ENCODE results near the gene TBX1. TPM values are rescaled to one million over a fixed set of nuclear protein-coding genes. Genes with fewer than 3 reads are reported as not detected.
"Not testable (repeated sequence)": the region's sequence is repeated elsewhere in the genome, so short reads cannot be mapped to it uniquely, and the experiment has no call there.

The TBX1 gene
- total RNA-seq, 2 experiments from 2014 or later = not detected

GRCh38 chr22:19772422-19772672 is 11.8 kb downstream of the TBX1 start:
- no peak overlapping the region for H3K27ac Mint-ChIP-seq
- peaks cover 53% of the 10 kb centered on the region for H3K27me3 Mint-ChIP-seq
- intact Hi-C loops (cut with DNase I, micrococcal nuclease) = no loop called here
- ChIA-PET CTCF (interaction anchor here (1.0 kb wide), 1 partner anchor 138 kb away, joined by 3 read pairs; no protein-coding TSS in a partner anchor), POLR2A (no interaction called here)
- no peaks in the 10 kb centered on the region for H3K9me3 Mint-ChIP-seq (ENCODE audit: low read depth)
- no peaks in the 10 kb centered on the region for H3K36me3 Mint-ChIP-seq (ENCODE audit: low read depth)
- H3K4me1 Mint-ChIP-seq = peaks cover 9% of the 10 kb centered on the region
- ATAC-seq = no peak
- no peak overlapping the region for H3K4me3 Mint-ChIP-seq
- DNase-seq = no peak

DNA sequence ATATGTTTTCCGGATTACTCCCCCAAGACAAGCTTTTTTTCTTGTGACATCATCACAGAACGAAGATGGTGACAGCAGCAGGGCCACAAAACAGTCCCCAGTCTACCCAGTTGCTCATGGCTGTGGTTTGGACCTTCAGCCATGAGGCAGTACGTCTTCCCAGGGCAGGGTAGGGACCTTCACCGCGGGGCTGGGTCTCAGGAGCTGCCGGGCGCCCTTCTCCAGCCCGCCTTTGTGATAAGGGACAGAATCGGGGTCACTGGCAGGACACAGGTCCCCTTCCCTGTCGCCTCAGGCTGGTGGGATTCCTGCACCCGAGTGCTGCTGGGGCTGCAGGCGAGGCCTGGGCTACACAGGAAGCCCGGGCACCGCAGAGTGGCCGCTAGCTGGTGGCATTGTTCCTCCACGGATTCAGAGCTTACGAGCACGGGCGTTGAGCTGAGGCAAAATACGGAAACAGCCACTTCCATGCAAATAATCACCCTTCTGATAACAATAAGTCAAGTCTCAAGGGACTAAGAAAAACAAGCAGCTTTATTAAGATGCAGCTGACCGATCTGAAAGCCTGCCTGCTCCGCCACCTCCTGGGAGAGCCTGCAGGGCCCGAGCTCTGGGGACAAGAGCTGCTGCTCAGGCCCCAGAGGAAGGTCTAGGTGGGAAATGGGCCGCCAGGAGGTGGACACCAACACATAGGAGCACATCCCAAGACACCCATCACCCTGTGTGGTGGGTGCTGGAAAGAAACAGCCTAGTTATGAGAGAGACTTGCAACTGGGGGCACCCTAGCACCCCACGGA is 12.3 kb downstream of the TBX1 start:
- ChIA-PET POLR2A (no interaction called here), CTCF (interaction anchor here (0.5 to 1.0 kb wide), 3 partner anchors 37 to 271 kb away, joined by 3 to 5 read pairs (median 4); no protein-coding TSS in a partner anchor)
- H3K27me3 Mint-ChIP-seq = peaks cover 48% of the 10 kb centered on the region
- no peaks in the 10 kb centered on the region for H3K9me3 Mint-ChIP-seq (ENCODE audit: low read depth)
- ATAC-seq (no peak), DNase-seq (no peak)
- no peak overlapping the region for H3K27ac Mint-ChIP-seq
- H3K4me1 Mint-ChIP-seq = peaks cover 6% of the 10 kb centered on the region
- intact Hi-C loops (cut with DNase I, micrococcal nuclease) = no loop called here
- no peaks in the 10 kb centered on the region for H3K36me3 Mint-ChIP-seq (ENCODE audit: low read depth)
- no peak overlapping the region for H3K4me3 Mint-ChIP-seq

- peaks cover 41% of the 10 kb centered on the region for H3K27me3 Mint-ChIP-seq
- intact Hi-C loops (cut with DNase I, micrococcal nuclease) = no loop called here
These were observed 13.0 kb downstream of the TBX1 start for GRCh38 chr22:19773470-19774040.

GRCh38 chr22:19774628-19775027 is 14.1 kb downstream of the TBX1 start:
- Mint-ChIP-seq H3K4me3 (no peak overlapping the region), H3K36me3 (ENCODE audit: low read depth) (no peaks in the 10 kb centered on the region), H3K4me1 (peaks cover 6% of the 10 kb centered on the region), H3K27me3 (peaks cover 35% of the 10 kb centered on the region), H3K27ac (no peak overlapping the region), H3K9me3 (ENCODE audit: low read depth) (no peaks in the 10 kb centered on the region)
- no peak for DNase-seq
- intact Hi-C loops (cut with DNase I, micrococcal nuclease) = no loop called here
- ChIA-PET POLR2A (no interaction called here), CTCF (no interaction called here)
- ATAC-seq = no peak

More at GRCh38 chr22:19773470-19774040, 13.0 kb downstream of the TBX1 start:
- CTCF ChIA-PET = interaction anchor here (0.5 to 0.9 kb wide), 2 partner anchors 36 to 272 kb away, joined by 4 to 5 read pairs; no protein-coding TSS in a partner anchor
- H3K9me3 Mint-ChIP-seq (ENCODE audit: low read depth) = no peaks in the 10 kb centered on the region
- no peak overlapping the region for H3K27ac Mint-ChIP-seq
- DNase-seq = no peak
- no peak overlapping the region for H3K4me3 Mint-ChIP-seq
- POLR2A ChIA-PET = no interaction called here
- H3K4me1 Mint-ChIP-seq = peaks cover 6% of the 10 kb centered on the region
- H3K36me3 Mint-ChIP-seq (ENCODE audit: low read depth) = no peaks in the 10 kb centered on the region
- no peak for ATAC-seq

DNA sequence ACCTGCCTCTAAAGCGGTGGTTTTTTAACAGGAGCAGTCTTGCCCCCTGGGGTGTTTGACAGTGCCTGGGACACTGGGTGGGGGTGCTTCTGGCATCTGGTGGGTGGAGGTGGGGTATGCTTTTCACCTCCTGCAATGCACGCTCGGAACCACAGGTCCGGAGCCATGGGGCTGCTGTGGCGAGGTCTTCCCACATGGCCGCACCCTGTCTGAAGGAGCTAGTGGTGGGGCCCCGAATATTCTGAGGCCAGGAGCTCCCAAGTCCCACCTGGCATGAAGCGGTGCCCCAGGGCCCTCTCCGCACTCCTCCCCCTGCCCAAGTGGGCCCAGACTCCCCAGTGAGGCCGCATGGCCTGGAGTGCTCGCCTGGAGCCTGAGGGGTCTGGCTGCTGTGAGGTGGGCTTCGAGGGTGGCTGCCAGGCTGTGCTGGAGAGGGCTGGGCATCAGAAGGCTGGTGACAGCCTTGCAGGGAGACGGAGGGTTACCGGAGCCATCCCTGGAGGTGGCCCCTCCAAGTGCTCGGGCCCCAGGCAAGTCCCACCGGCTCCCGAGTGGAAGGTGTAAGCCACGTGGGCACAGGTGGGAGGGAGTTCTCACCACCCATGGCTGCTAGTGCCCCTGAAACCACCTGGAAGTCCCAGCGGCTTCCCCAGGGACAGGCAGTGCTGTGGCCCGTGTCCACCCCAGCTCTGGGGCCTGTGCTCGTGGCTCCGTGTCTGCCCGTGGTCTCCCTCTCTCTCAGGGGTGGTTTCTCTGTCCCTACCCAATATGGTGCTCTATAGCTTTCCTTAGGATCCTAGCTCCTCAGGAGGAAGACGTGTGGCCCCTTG is 15.1 kb downstream of the TBX1 start:
- Mint-ChIP-seq H3K9me3 (ENCODE audit: low read depth) (no peaks in the 10 kb centered on the region), H3K27me3 (peaks cover 31% of the 10 kb centered on the region)

GRCh38 chr22:19776433-19777031 is 16.0 kb downstream of the TBX1 start:
- Mint-ChIP-seq H3K4me3 (no peak overlapping the region), H3K36me3 (ENCODE audit: low read depth) (no peaks in the 10 kb centered on the region), H3K27me3 (peaks cover 31% of the 10 kb centered on the region), H3K9me3 (ENCODE audit: low read depth) (no peaks in the 10 kb centered on the region), H3K27ac (no peak overlapping the region), H3K4me1 (peaks cover 8% of the 10 kb centered on the region)
- ChIA-PET CTCF (no interaction called here), POLR2A (no interaction called here)
- DNase-seq = no peak
- ATAC-seq = peak; percentile 60
- intact Hi-C loops (cut with DNase I, micrococcal nuclease) = no loop called here

More for the DNA sequence above, 15.1 kb downstream of the TBX1 start:
- ChIA-PET POLR2A (no interaction called here), CTCF (no interaction called here)
- no peak overlapping the region for H3K27ac Mint-ChIP-seq
- no peak for DNase-seq
- intact Hi-C loops (cut with DNase I, micrococcal nuclease) = no loop called here
- ATAC-seq = no peak
- H3K4me1 Mint-ChIP-seq = peaks cover 8% of the 10 kb centered on the region
- H3K36me3 Mint-ChIP-seq (ENCODE audit: low read depth) = no peaks in the 10 kb centered on the region
- no peak overlapping the region for H3K4me3 Mint-ChIP-seq

DNA sequence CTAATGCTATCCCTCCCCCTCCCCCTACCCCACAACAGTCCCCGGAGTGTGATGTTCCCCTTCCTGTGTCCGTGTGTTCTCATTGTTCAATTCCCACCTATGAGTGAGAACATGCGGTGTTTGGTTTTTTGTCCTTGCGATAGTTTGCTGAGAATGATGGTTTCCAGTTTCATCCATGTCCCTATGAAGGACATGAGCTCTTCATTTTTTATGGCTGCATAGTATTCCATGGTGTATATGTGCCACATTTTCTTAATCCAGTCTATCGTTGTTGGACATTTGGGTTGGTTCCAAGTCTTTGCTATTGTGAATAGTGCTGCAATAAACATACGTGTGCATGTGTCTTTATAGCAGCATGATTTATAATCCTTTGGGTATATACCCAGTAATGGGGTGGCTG is 16.6 kb downstream of the TBX1 start:
- POLR2A ChIA-PET = not testable (repeated sequence)

DNA sequence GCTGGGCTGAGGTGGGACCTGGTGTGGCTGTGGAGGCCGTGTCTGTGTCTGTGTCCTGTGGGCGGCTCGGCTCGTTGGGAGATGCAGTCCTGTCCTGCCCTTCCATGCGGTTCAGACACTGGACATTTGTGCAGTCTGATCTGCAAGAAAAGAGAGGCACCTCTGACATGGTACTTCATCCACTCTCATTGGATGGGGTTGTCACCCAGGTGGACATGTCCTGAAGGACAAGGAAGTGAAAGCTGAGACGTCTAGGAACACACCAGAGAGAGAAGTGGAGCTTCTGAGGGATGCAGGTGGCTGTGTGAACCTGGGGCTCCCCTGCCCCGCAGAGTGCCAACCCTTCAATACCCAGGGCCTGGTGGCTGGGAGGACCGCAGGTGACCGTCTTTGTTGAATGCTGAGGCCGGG is 18.4 kb downstream of the TBX1 start:
- Mint-ChIP-seq H3K36me3 (ENCODE audit: low read depth) (no peaks in the 10 kb centered on the region), H3K4me3 (no peak overlapping the region), H3K27ac (no peak overlapping the region), H3K27me3 (peaks cover 13% of the 10 kb centered on the region), H3K4me1 (peaks cover 8% of the 10 kb centered on the region), H3K9me3 (ENCODE audit: low read depth) (no peaks in the 10 kb centered on the region)
- no peak for DNase-seq
- intact Hi-C loops (cut with DNase I, micrococcal nuclease) = no loop called here
- ChIA-PET POLR2A (no interaction called here), CTCF (interaction anchor here (0.6 to 0.7 kb wide), 3 partner anchors 37 to 429 kb away, joined by 3 read pairs; no protein-coding TSS in a partner anchor)
- no peak for ATAC-seq

More for the DNA sequence above, 16.6 kb downstream of the TBX1 start:
- H3K4me1 Mint-ChIP-seq; ATAC-seq; H3K27ac Mint-ChIP-seq; H3K9me3 Mint-ChIP-seq (ENCODE audit: low read depth); CTCF ChIA-PET; H3K4me3 Mint-ChIP-seq; DNase-seq; H3K36me3 Mint-ChIP-seq (ENCODE audit: low read depth); intact Hi-C loops (cut with DNase I, micrococcal nuclease): not testable (repeated sequence)
- peaks cover 27% of the 10 kb centered on the region for H3K27me3 Mint-ChIP-seq

GRCh38 chr22:19779685-19780268 is 19.2 kb downstream of the TBX1 start:
- no peak for ATAC-seq
- intact Hi-C loops (cut with DNase I, micrococcal nuclease) = loop anchor here in 1 of 2 experiments (5.0 to 10.0 kb wide), 2 partner anchors 47 to 235 kb away; no protein-coding TSS in a partner anchor
- CTCF ChIA-PET = interaction anchor here (0.6 to 0.7 kb wide), 2 partner anchors 38 to 50 kb away, joined by 3 read pairs; no protein-coding TSS in a partner anchor
- Mint-ChIP-seq H3K4me3 (no peak overlapping the region), H3K36me3 (ENCODE audit: low read depth) (no peaks in the 10 kb centered on the region), H3K27me3 (peaks cover 9% of the 10 kb centered on the region), H3K27ac (no peak overlapping the region), H3K4me1 (peaks cover 8% of the 10 kb centered on the region), H3K9me3 (ENCODE audit: low read depth) (no peaks in the 10 kb centered on the region)
- DNase-seq = no peak
- POLR2A ChIA-PET = no interaction called here

- ChIA-PET POLR2A (no interaction called here), CTCF (interaction anchor here (1.3 kb wide), 2 partner anchors 52 to 128 kb away, joined by 4 read pairs; no protein-coding TSS in a partner anchor)
- intact Hi-C loops (cut with DNase I, micrococcal nuclease) = loop anchor here in 1 of 2 experiments (5.0 to 10.0 kb wide), 2 partner anchors 50 to 238 kb away; no protein-coding TSS in a partner anchor
- DNase-seq (no peak), ATAC-seq (no peak)
- Mint-ChIP-seq H3K4me1 (peaks cover 1% of the 10 kb centered on the region), H3K27ac (no peak overlapping the region), H3K9me3 (ENCODE audit: low read depth) (no peaks in the 10 kb centered on the region), H3K4me3 (no peak overlapping the region), H3K27me3 (peaks cover 4% of the 10 kb centered on the region), H3K36me3 (ENCODE audit: low read depth) (no peaks in the 10 kb centered on the region)
These were observed 22.0 kb downstream of the TBX1 start for GRCh38 chr22:19782533-19782932.

Data from activated CD4-positive, alpha-beta T cell treated with anti-CD3 and anti-CD28 coated beads for 36 hours (primary cell).